Measurements from ENCODE around the gene FASTKD1.
"Not testable (repeated sequence)": the region's sequence is repeated elsewhere in the genome, so short reads cannot be mapped to it uniquely, and the experiment has no call there.

The FASTKD1 gene

DNA sequence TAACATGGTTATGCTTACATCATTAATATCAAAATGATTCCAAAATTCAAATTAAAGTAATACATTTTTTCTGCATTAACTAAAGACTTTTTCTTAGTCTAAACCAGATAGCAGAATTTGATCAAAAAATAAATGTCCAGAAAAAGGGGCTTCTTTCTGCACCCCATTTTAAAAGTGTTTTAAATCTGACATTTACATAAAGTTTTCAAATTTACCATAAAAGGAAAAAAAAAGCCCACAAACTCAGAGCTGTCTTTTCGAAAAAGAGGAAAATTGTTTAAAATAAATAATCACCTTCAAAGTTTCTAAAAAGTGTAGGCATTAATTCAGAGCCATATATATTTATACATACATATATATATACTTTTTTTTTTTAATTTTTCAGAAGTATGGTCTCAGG is 1.5 kb downstream of the FASTKD1 start:
- POLR2A ChIA-PET: interaction anchor here (0.6 kb wide), 1 partner anchor 66 kb away, joined by 4 read pairs; no protein-coding TSS in a partner anchor

GRCh38 chr2:169571571-169571970 is 2.1 kb downstream of the FASTKD1 start:
- WGBS (ENCODE audit: insufficient coverage): 80% methylated on average over 1 of the region's 3 CpGs
- ChIA-PET POLR2A (no interaction called here), CTCF (interaction anchor here (2.1 kb wide), 1 partner anchor 9 kb away, joined by 8 read pairs; no protein-coding TSS in a partner anchor)

More for the DNA sequence above, 1.5 kb downstream of the FASTKD1 start:
- Histone ChIP-seq H3K9me3 (ENCODE audit: control extremely low read depth in 1 of 5, control insufficient read depth in 4 of 5, insufficient read depth in 2 of 5, low read depth in 1 of 5, low read length in 4 of 5) (no peaks in the 10 kb centered on the region), H3K27ac (ENCODE audit: insufficient read depth in 1 of 2, low read depth in 1 of 2, low read length in 2 of 2, poor library complexity in 1 of 2, severe bottlenecking in 2 of 2) (peak overlapping the region in 1 of 2 experiments; percentile 88), H3K27me3 (replicated peaks in 2 of 5; ENCODE audit: control insufficient read depth in 4 of 5, insufficient read depth in 5 of 5, low read length in 4 of 5) (no peaks in the 10 kb centered on the region), H3K4me1 (ENCODE audit: control extremely low read depth in 1 of 4, control insufficient read depth in 4 of 4, insufficient read depth in 4 of 4, low read length in 3 of 4) (peaks cover 5 to 12% (median 9%) of the 10 kb centered on the region in 4 experiments), H3K36me3 (ENCODE audit: control insufficient read depth in 4 of 4, insufficient read depth in 4 of 4, low read length in 3 of 4) (peaks cover 0 to 22% (median under 1%) of the 10 kb centered on the region in 4 experiments), H3K4me3 (ENCODE audit: control insufficient read depth in 1 of 7, extremely low read depth in 1 of 7, insufficient read depth in 4 of 7, low read depth in 2 of 7, low read length in 6 of 7) (peak overlapping the region in 1 of 7 experiments; percentile 94)
- WGBS (ENCODE audit: insufficient coverage): no CpG with 5 or more reads among the region's 1 CpG
- DNase-seq: no peak
- CTCF ChIA-PET: interaction anchor here (2.1 to 2.4 kb wide), 2 partner anchors 9 to 10 kb away, joined by 8 to 12 read pairs; no protein-coding TSS in a partner anchor

GRCh38 chr2:169570752-169571151 is 2.9 kb downstream of the FASTKD1 start:
- 100% methylated on average over 3 of the region's 4 CpGs for WGBS (ENCODE audit: insufficient coverage)
- H3K4me3 ChIP-seq (ENCODE audit: control insufficient read depth in 1 of 7, extremely low read depth in 1 of 7, insufficient read depth in 4 of 7, low read depth in 2 of 7, low read length in 6 of 7); H3K27me3 ChIP-seq (replicated peaks in 2 of 5; ENCODE audit: control insufficient read depth in 4 of 5, insufficient read depth in 5 of 5, low read length in 4 of 5); POLR2A ChIA-PET; DNase-seq; H3K27ac ChIP-seq (ENCODE audit: insufficient read depth in 1 of 2, low read depth in 1 of 2, low read length in 2 of 2, poor library complexity in 1 of 2, severe bottlenecking in 2 of 2); H3K9me3 ChIP-seq (ENCODE audit: control extremely low read depth in 1 of 5, control insufficient read depth in 4 of 5, insufficient read depth in 2 of 5, low read depth in 1 of 5, low read length in 4 of 5): not testable (repeated sequence)
- Histone ChIP-seq H3K36me3 (ENCODE audit: control insufficient read depth in 4 of 4, insufficient read depth in 4 of 4, low read length in 3 of 4) (peaks cover 0 to 22% (median 2%) of the 10 kb centered on the region in 4 experiments), H3K4me1 (ENCODE audit: control extremely low read depth in 1 of 4, control insufficient read depth in 4 of 4, insufficient read depth in 4 of 4, low read length in 3 of 4) (peaks cover 5 to 12% (median 9%) of the 10 kb centered on the region in 4 experiments)
- CTCF ChIA-PET: interaction anchor here (2.1 kb wide), 1 partner anchor 8 kb away, joined by 8 read pairs; no protein-coding TSS in a partner anchor

More at GRCh38 chr2:169571571-169571970, 2.1 kb downstream of the FASTKD1 start:
- H3K4me3 ChIP-seq (ENCODE audit: control insufficient read depth in 1 of 7, extremely low read depth in 1 of 7, insufficient read depth in 4 of 7, low read depth in 2 of 7, low read length in 6 of 7): no peak overlapping the region
- H3K4me1 ChIP-seq (ENCODE audit: control extremely low read depth in 1 of 4, control insufficient read depth in 4 of 4, insufficient read depth in 4 of 4, low read length in 3 of 4): peaks cover 5 to 12% (median 9%) of the 10 kb centered on the region in 4 experiments
- no peak for DNase-seq
- H3K9me3 ChIP-seq (ENCODE audit: control extremely low read depth in 1 of 5, control insufficient read depth in 4 of 5, insufficient read depth in 2 of 5, low read depth in 1 of 5, low read length in 4 of 5): no peaks in the 10 kb centered on the region
- peaks cover 0 to 22% (median under 1%) of the 10 kb centered on the region in 4 experiments for H3K36me3 ChIP-seq (ENCODE audit: control insufficient read depth in 4 of 4, insufficient read depth in 4 of 4, low read length in 3 of 4)
- no peak overlapping the region for H3K27ac ChIP-seq (ENCODE audit: insufficient read depth in 1 of 2, low read depth in 1 of 2, low read length in 2 of 2, poor library complexity in 1 of 2, severe bottlenecking in 2 of 2)
- no peaks in the 10 kb centered on the region for H3K27me3 ChIP-seq (replicated peaks in 2 of 5; ENCODE audit: control insufficient read depth in 4 of 5, insufficient read depth in 5 of 5, low read length in 4 of 5)

DNA sequence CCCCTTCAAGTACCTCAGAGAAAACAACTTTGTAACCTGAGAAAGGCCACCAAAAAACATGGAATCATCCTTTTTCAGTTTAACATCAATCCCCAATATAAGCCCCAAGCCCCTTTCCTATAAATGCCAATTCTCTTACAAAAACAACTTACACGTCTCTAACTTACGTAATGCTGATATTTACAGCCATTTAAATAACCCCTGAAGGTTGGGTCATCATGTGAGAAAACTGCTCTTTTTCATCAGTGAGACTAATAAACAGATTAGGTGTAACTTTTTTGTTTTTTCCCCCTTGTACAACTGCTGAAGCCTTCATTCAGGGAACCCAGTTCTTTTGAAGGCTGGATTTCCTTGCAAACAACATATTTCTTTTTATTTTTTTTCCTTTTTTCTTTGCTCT is 3.7 kb downstream of the FASTKD1 start:
- H3K27me3 ChIP-seq (replicated peaks in 2 of 5; ENCODE audit: control insufficient read depth in 4 of 5, insufficient read depth in 5 of 5, low read length in 4 of 5): no peaks in the 10 kb centered on the region
- ChIA-PET CTCF (no interaction called here), POLR2A (no interaction called here)
- H3K27ac ChIP-seq (ENCODE audit: insufficient read depth in 1 of 2, low read depth in 1 of 2, low read length in 2 of 2, poor library complexity in 1 of 2, severe bottlenecking in 2 of 2): no peak overlapping the region
- WGBS (ENCODE audit: insufficient coverage): no CpG with 5 or more reads among the region's 2 CpGs
- H3K9me3 ChIP-seq (ENCODE audit: control extremely low read depth in 1 of 5, control insufficient read depth in 4 of 5, insufficient read depth in 2 of 5, low read depth in 1 of 5, low read length in 4 of 5): no peaks in the 10 kb centered on the region
- no peak overlapping the region for H3K4me3 ChIP-seq (ENCODE audit: control insufficient read depth in 1 of 7, extremely low read depth in 1 of 7, insufficient read depth in 4 of 7, low read depth in 2 of 7, low read length in 6 of 7)
- peaks cover 5 to 12% (median 9%) of the 10 kb centered on the region in 4 experiments for H3K4me1 ChIP-seq (ENCODE audit: control extremely low read depth in 1 of 4, control insufficient read depth in 4 of 4, insufficient read depth in 4 of 4, low read length in 3 of 4)
- DNase-seq: no peak
- H3K36me3 ChIP-seq (ENCODE audit: control insufficient read depth in 4 of 4, insufficient read depth in 4 of 4, low read length in 3 of 4): peaks cover 0 to 25% (median 3%) of the 10 kb centered on the region in 4 experiments

- H3K36me3 ChIP-seq (ENCODE audit: control insufficient read depth in 4 of 4, insufficient read depth in 4 of 4, low read length in 3 of 4): peaks cover 6 to 31% (median 6%) of the 10 kb centered on the region in 4 experiments
- no peaks in the 10 kb centered on the region for H3K27me3 ChIP-seq (replicated peaks in 2 of 5; ENCODE audit: control insufficient read depth in 4 of 5, insufficient read depth in 5 of 5, low read length in 4 of 5)
- POLR2A ChIA-PET: no interaction called here
- WGBS (ENCODE audit: insufficient coverage): no CpG with 5 or more reads among the region's 1 CpG
- H3K4me3 ChIP-seq (ENCODE audit: control insufficient read depth in 1 of 7, extremely low read depth in 1 of 7, insufficient read depth in 4 of 7, low read depth in 2 of 7, low read length in 6 of 7): no peak overlapping the region
- peaks cover 0 to 3% (median 0%) of the 10 kb centered on the region in 5 experiments for H3K9me3 ChIP-seq (ENCODE audit: control extremely low read depth in 1 of 5, control insufficient read depth in 4 of 5, insufficient read depth in 2 of 5, low read depth in 1 of 5, low read length in 4 of 5)
- CTCF ChIA-PET: interaction anchor here (1.1 kb wide), 1 partner anchor 14 kb away, joined by 4 read pairs; no protein-coding TSS in a partner anchor
- H3K4me1 ChIP-seq (ENCODE audit: control extremely low read depth in 1 of 4, control insufficient read depth in 4 of 4, insufficient read depth in 4 of 4, low read length in 3 of 4): no peaks in the 10 kb centered on the region
- H3K27ac ChIP-seq (ENCODE audit: insufficient read depth in 1 of 2, low read depth in 1 of 2, low read length in 2 of 2, poor library complexity in 1 of 2, severe bottlenecking in 2 of 2): no peak overlapping the region
- DNase-seq: no peak
Measured at GRCh38 chr2:169565686-169566085, 8.0 kb downstream of the FASTKD1 start.

- Histone ChIP-seq H3K36me3 (ENCODE audit: control insufficient read depth in 4 of 4, insufficient read depth in 4 of 4, low read length in 3 of 4) (peaks cover 8 to 31% (median 16%) of the 10 kb centered on the region in 4 experiments), H3K27me3 (replicated peaks in 2 of 5; ENCODE audit: control insufficient read depth in 4 of 5, insufficient read depth in 5 of 5, low read length in 4 of 5) (no peaks in the 10 kb centered on the region), H3K9me3 (ENCODE audit: control extremely low read depth in 1 of 5, control insufficient read depth in 4 of 5, insufficient read depth in 2 of 5, low read depth in 1 of 5, low read length in 4 of 5) (peaks cover 0 to 3% (median 0%) of the 10 kb centered on the region in 5 experiments), H3K4me1 (ENCODE audit: control extremely low read depth in 1 of 4, control insufficient read depth in 4 of 4, insufficient read depth in 4 of 4, low read length in 3 of 4) (no peaks in the 10 kb centered on the region), H3K27ac (ENCODE audit: insufficient read depth in 1 of 2, low read depth in 1 of 2, low read length in 2 of 2, poor library complexity in 1 of 2, severe bottlenecking in 2 of 2) (no peak overlapping the region), H3K4me3 (ENCODE audit: control insufficient read depth in 1 of 7, extremely low read depth in 1 of 7, insufficient read depth in 4 of 7, low read depth in 2 of 7, low read length in 6 of 7) (no peak overlapping the region)
- POLR2A ChIA-PET: no interaction called here
- no peak for DNase-seq
- CTCF ChIA-PET: interaction anchor here (0.7 to 1.3 kb wide), 2 partner anchors 9 to 261 kb away, joined by 3 to 8 read pairs; no protein-coding TSS in a partner anchor
- 83% methylated on average over 1 of the region's 2 CpGs for WGBS (ENCODE audit: insufficient coverage)
Measured at GRCh38 chr2:169562519-169562918, 11.1 kb downstream of the FASTKD1 start.

- peaks cover 8 to 30% (median 16%) of the 10 kb centered on the region in 4 experiments for H3K36me3 ChIP-seq (ENCODE audit: control insufficient read depth in 4 of 4, insufficient read depth in 4 of 4, low read length in 3 of 4)
- H3K9me3 ChIP-seq (ENCODE audit: control extremely low read depth in 1 of 5, control insufficient read depth in 4 of 5, insufficient read depth in 2 of 5, low read depth in 1 of 5, low read length in 4 of 5); H3K27ac ChIP-seq (ENCODE audit: insufficient read depth in 1 of 2, low read depth in 1 of 2, low read length in 2 of 2, poor library complexity in 1 of 2, severe bottlenecking in 2 of 2); DNase-seq; H3K4me1 ChIP-seq (ENCODE audit: control extremely low read depth in 1 of 4, control insufficient read depth in 4 of 4, insufficient read depth in 4 of 4, low read length in 3 of 4); POLR2A ChIA-PET; H3K4me3 ChIP-seq (ENCODE audit: control insufficient read depth in 1 of 7, extremely low read depth in 1 of 7, insufficient read depth in 4 of 7, low read depth in 2 of 7, low read length in 6 of 7); H3K27me3 ChIP-seq (replicated peaks in 2 of 5; ENCODE audit: control insufficient read depth in 4 of 5, insufficient read depth in 5 of 5, low read length in 4 of 5): not testable (repeated sequence)
- CTCF ChIA-PET: interaction anchor here (1.3 kb wide), 1 partner anchor 10 kb away, joined by 8 read pairs; no protein-coding TSS in a partner anchor
- no CpG with 5 or more reads among the region's 5 CpGs for WGBS (ENCODE audit: insufficient coverage)
Measured at GRCh38 chr2:169562084-169562483, 11.6 kb downstream of the FASTKD1 start.

Data from common myeloid progenitor, CD34-positive (primary cell).